Mesendoderm (in vitro differentiated cells): ENCODE measurements around the gene CIAO3.

Source experiments
- DNase-seq: peaks from one replicate; pipeline ENCODE4 v3.0.0; 2013
- H2AK5ac ChIP-seq: 2 replicates; pipeline ENCODE4 v1.6.1; 2013; ENCODE audit warnings: low read length, inconsistent platforms
- H2BK120ac ChIP-seq: 2 replicates; pipeline ENCODE4 v1.6.1; 2013; ENCODE audit warnings: low read depth, mild to moderate bottlenecking, low read length, moderate library complexity, mixed read lengths
- H2BK15ac ChIP-seq: replicated peaks from 2 replicates; pipeline ENCODE4 v1.6.1; 2013; ENCODE audit warnings: low read depth, mild to moderate bottlenecking, moderate library complexity
- H2BK5ac ChIP-seq: 2 replicates; pipeline ENCODE4 v1.6.1; 2013; ENCODE audit warnings: low read length, inconsistent platforms
- H3K18ac ChIP-seq: 2 replicates; pipeline ENCODE4 v1.6.1; 2013; ENCODE audit warnings: mild to moderate bottlenecking, low read length, mixed read lengths
- H3K23ac ChIP-seq: one replicate; pipeline ENCODE4 v1.6.1; 2013; ENCODE audit warnings: low read length
- H3K27ac ChIP-seq: 2 replicates; pipeline ENCODE4 v1.5.1; 2013; ENCODE audit warnings: low read depth, mild to moderate bottlenecking, inconsistent platforms, low read length, moderate library complexity
- H3K27me3 ChIP-seq: 2 replicates; pipeline ENCODE4 v1.6.1; 2013; ENCODE audit warnings: low read length, control low read depth, mild to moderate bottlenecking, inconsistent platforms; ENCODE audit not compliant: insufficient read depth, poor library complexity
- H3K36me3 ChIP-seq: 2 replicates; pipeline ENCODE4 v1.6.1; 2013; ENCODE audit warnings: low read length, inconsistent platforms; ENCODE audit not compliant: control insufficient read depth, insufficient read depth
- H3K4ac ChIP-seq: one replicate; pipeline ENCODE4 v1.6.1; 2013; ENCODE audit warnings: low read depth, mild to moderate bottlenecking, low read length, moderate library complexity
- H3K4me1 ChIP-seq: 2 replicates; pipeline ENCODE4 v1.6.1; 2013; ENCODE audit warnings: low read depth, low read length, inconsistent platforms; ENCODE audit not compliant: control insufficient read depth
- H3K4me2 ChIP-seq: 2 replicates; pipeline ENCODE4 v1.6.1; 2013; ENCODE audit warnings: low read length
- H3K4me3 ChIP-seq: 2 replicates; pipeline ENCODE4 v1.5.1; 2013; ENCODE audit warnings: mild to moderate bottlenecking, low read length
- H3K56ac ChIP-seq: one replicate; pipeline ENCODE4 v1.6.1; 2013; ENCODE audit warnings: low read length
- H3K79me1 ChIP-seq: 2 replicates; pipeline ENCODE4 v1.6.1; 2013; ENCODE audit warnings: low read length, inconsistent platforms
- H3K79me2 ChIP-seq: 2 replicates; pipeline ENCODE4 v1.6.1; 2013; ENCODE audit warnings: mild to moderate bottlenecking, low read length; ENCODE audit not compliant: control insufficient read depth, insufficient read depth
- H3K9ac ChIP-seq: 2 replicates; pipeline ENCODE4 v1.6.1; 2013; ENCODE audit warnings: low read length, inconsistent platforms
- H4K5ac ChIP-seq: one replicate; pipeline ENCODE4 v1.6.1; 2013; ENCODE audit warnings: low read length
- H4K8ac ChIP-seq: one replicate; pipeline ENCODE4 v1.6.1; 2013; ENCODE audit warnings: low read depth, mild to moderate bottlenecking, control low read depth, low read length, moderate library complexity
- WGBS: extraction: QIAGEN DNeasy Blood & Tissue Kit; methylation state at CpG from one replicate; pipeline ENCODE4 v1.1.7; 2013; ENCODE audit warnings: low lambda C conversion rate, missing lambda C conversion rate; ENCODE audit not compliant: insufficient coverage; ENCODE audit errors: extremely low coverage; 5-methylcytosine and 5-hydroxymethylcytosine counted together

CIAO3 gene

GRCh38 chr16:702341-702740 is 38.5 kb downstream of the CIAO3 start:
- H2BK15ac ChIP-seq = no peak overlapping the region
- H4K5ac ChIP-seq = no peak overlapping the region
- H3K18ac ChIP-seq = no peak overlapping the region
- H3K4me2 ChIP-seq = no peak overlapping the region
- no peaks in the 10 kb centered on the region for H3K79me1 ChIP-seq
- H3K9ac ChIP-seq = no peak overlapping the region
- no peak overlapping the region for H3K27ac ChIP-seq
- H3K36me3 ChIP-seq = no peaks in the 10 kb centered on the region
- H4K8ac ChIP-seq = no peak overlapping the region
- peaks cover 40% of the 10 kb centered on the region for H3K27me3 ChIP-seq
- no peak overlapping the region for H2AK5ac ChIP-seq
- H3K56ac ChIP-seq = no peak overlapping the region
- H3K4me1 ChIP-seq = no peaks in the 10 kb centered on the region
- H2BK120ac ChIP-seq = no peak overlapping the region
- DNase-seq = no peak
- H2BK5ac ChIP-seq = no peak overlapping the region
- WGBS = no CpG with 5 or more reads among the region's 19 CpGs
- no peak overlapping the region for H3K4ac ChIP-seq
- H3K4me3 ChIP-seq = no peak overlapping the region
- no peak overlapping the region for H3K23ac ChIP-seq
- no peaks in the 10 kb centered on the region for H3K79me2 ChIP-seq

GRCh38 chr16:700684-701584 is 39.9 kb downstream of the CIAO3 start:
- H3K4me2 ChIP-seq = no peak overlapping the region
- no peaks in the 10 kb centered on the region for H3K36me3 ChIP-seq
- no peaks in the 10 kb centered on the region for H3K79me2 ChIP-seq
- H3K4ac ChIP-seq = no peak overlapping the region
- no peak overlapping the region for H3K9ac ChIP-seq
- no peaks in the 10 kb centered on the region for H3K4me1 ChIP-seq
- H2AK5ac ChIP-seq = no peak overlapping the region
- H3K4me3 ChIP-seq = no peak overlapping the region
- H2BK15ac ChIP-seq = no peak overlapping the region
- no peak overlapping the region for H2BK120ac ChIP-seq
- H3K27ac ChIP-seq = no peak overlapping the region
- H4K8ac ChIP-seq = no peak overlapping the region
- peak; percentile 50 for DNase-seq
- no peak overlapping the region for H2BK5ac ChIP-seq
- H3K18ac ChIP-seq = no peak overlapping the region
- no peak overlapping the region for H3K56ac ChIP-seq
- H4K5ac ChIP-seq = no peak overlapping the region
- no peaks in the 10 kb centered on the region for H3K79me1 ChIP-seq
- H3K27me3 ChIP-seq = peaks cover 28% of the 10 kb centered on the region
- no CpG with 5 or more reads among the region's 76 CpGs for WGBS
- no peak overlapping the region for H3K23ac ChIP-seq

GRCh38 chr16:698911-699671 is 41.7 kb downstream of the CIAO3 start:
- no peak overlapping the region for H3K9ac ChIP-seq
- no peak overlapping the region for H2BK5ac ChIP-seq
- H3K36me3 ChIP-seq = no peaks in the 10 kb centered on the region
- H4K8ac ChIP-seq = no peak overlapping the region
- H3K23ac ChIP-seq = no peak overlapping the region
- H3K4ac ChIP-seq = no peak overlapping the region
- no peak overlapping the region for H3K4me3 ChIP-seq
- H2AK5ac ChIP-seq = no peak overlapping the region
- H3K79me1 ChIP-seq = no peaks in the 10 kb centered on the region
- H4K5ac ChIP-seq = no peak overlapping the region
- no peak overlapping the region for H2BK120ac ChIP-seq
- H3K27me3 ChIP-seq = peaks cover 32% of the 10 kb centered on the region
- H3K4me2 ChIP-seq = no peak overlapping the region
- no peak overlapping the region for H2BK15ac ChIP-seq
- no peak overlapping the region for H3K27ac ChIP-seq
- H3K56ac ChIP-seq = no peak overlapping the region
- no peak for DNase-seq
- no peak overlapping the region for H3K18ac ChIP-seq
- no CpG with 5 or more reads among the region's 19 CpGs for WGBS
- H3K79me2 ChIP-seq = no peaks in the 10 kb centered on the region
- no peaks in the 10 kb centered on the region for H3K4me1 ChIP-seq

GRCh38 chr16:695355-696089 is 45.3 kb downstream of the CIAO3 start:
- H4K5ac ChIP-seq = no peak overlapping the region
- no CpG with 5 or more reads among the region's 71 CpGs for WGBS
- H3K4me3 ChIP-seq = no peak overlapping the region
- no peak for DNase-seq
- no peak overlapping the region for H3K18ac ChIP-seq
- H3K36me3 ChIP-seq = no peaks in the 10 kb centered on the region
- H2BK15ac ChIP-seq = no peak overlapping the region
- H3K79me2 ChIP-seq = no peaks in the 10 kb centered on the region
- no peak overlapping the region for H3K56ac ChIP-seq
- H2BK5ac ChIP-seq = no peak overlapping the region
- no peak overlapping the region for H4K8ac ChIP-seq
- no peak overlapping the region for H2BK120ac ChIP-seq
- H3K4me2 ChIP-seq = peak overlapping the region; percentile 59
- H3K23ac ChIP-seq = no peak overlapping the region
- H3K4ac ChIP-seq = no peak overlapping the region
- H3K79me1 ChIP-seq = no peaks in the 10 kb centered on the region
- H3K27ac ChIP-seq = no peak overlapping the region
- no peak overlapping the region for H2AK5ac ChIP-seq
- H3K27me3 ChIP-seq = peaks cover 28% of the 10 kb centered on the region
- no peaks in the 10 kb centered on the region for H3K4me1 ChIP-seq
- peak overlapping the region; percentile 24 for H3K9ac ChIP-seq

GRCh38 chr16:694863-695354 is 45.9 kb downstream of the CIAO3 start:
- Histone ChIP-seq H3K4me1 (no peaks in the 10 kb centered on the region), H2BK5ac (no peak overlapping the region), H3K79me1 (no peaks in the 10 kb centered on the region), H2AK5ac (no peak overlapping the region), H3K27ac (no peak overlapping the region), H3K4ac (no peak overlapping the region), H3K4me3 (no peak overlapping the region), H4K8ac (no peak overlapping the region), H3K36me3 (no peaks in the 10 kb centered on the region), H2BK120ac (no peak overlapping the region), H3K18ac (no peak overlapping the region), H2BK15ac (no peak overlapping the region), H3K4me2 (no peak overlapping the region), H3K9ac (peak overlapping the region; percentile 17), H3K23ac (no peak overlapping the region), H3K56ac (no peak overlapping the region), H4K5ac (no peak overlapping the region), H3K27me3 (peaks cover 28% of the 10 kb centered on the region), H3K79me2 (no peaks in the 10 kb centered on the region)
- DNase-seq = no peak
- no CpG with 5 or more reads among the region's 37 CpGs for WGBS
